GM23248 (cell line): Measurements from ENCODE around the gene ACER2. TPM values are rescaled to one million over a fixed set of nuclear protein-coding genes. Genes with fewer than 3 reads are reported as not detected.

Source experiments
- DNase-seq: peaks from one replicate; pipeline ENCODE4 v3.0.0-alpha.2; 2015
- H2AFZ ChIP-seq: fragments of 200-600 bp; sonication (generic); 2 replicates; pipeline ENCODE4 v1.6.1; 2016; ENCODE audit warnings: antibody characterized with exemption
- H3F3A ChIP-seq: fragments of 200-600 bp; sonication (generic); 2 replicates; pipeline ENCODE4 v1.6.1; 2016; ENCODE audit warnings: mild to moderate bottlenecking, antibody characterized with exemption, mixed run types; ENCODE audit not compliant: insufficient read depth
- H3K27ac ChIP-seq: fragments of 200-600 bp; sonication (generic); 2 replicates; pipeline ENCODE4 v1.5.1; 2016; ENCODE audit warnings: mild to moderate bottlenecking
- H3K27me3 ChIP-seq: fragments of 200-600 bp; sonication (generic); replicated peaks from 2 replicates; pipeline ENCODE4 v1.6.1; 2016; ENCODE audit warnings: mild to moderate bottlenecking; ENCODE audit not compliant: insufficient read depth
- H3K36me3 ChIP-seq: fragments of 200-600 bp; sonication (generic); 2 replicates; pipeline ENCODE4 v1.6.1; 2016; ENCODE audit warnings: low read depth, mild to moderate bottlenecking
- H3K4me1 ChIP-seq: fragments of 200-600 bp; sonication (generic); 2 replicates; pipeline ENCODE4 v1.6.1; 2016; ENCODE audit warnings: mild to moderate bottlenecking; ENCODE audit not compliant: insufficient read depth
- H3K4me2 ChIP-seq: fragments of 200-600 bp; sonication (generic); one replicate; pipeline ENCODE4 v1.6.1; 2016; ENCODE audit warnings: mild to moderate bottlenecking; ENCODE audit not compliant: unreplicated experiment
- H3K4me3 ChIP-seq: fragments of 200-600 bp; sonication (generic); 2 replicates; pipeline ENCODE4 v1.5.1; 2016; ENCODE audit warnings: mild to moderate bottlenecking
- H3K79me2 ChIP-seq: fragments of 200-600 bp; sonication (generic); 2 replicates; pipeline ENCODE4 v1.6.1; 2016; ENCODE audit warnings: mild to moderate bottlenecking; ENCODE audit not compliant: insufficient read depth
- H3K9ac ChIP-seq: fragments of 200-600 bp; sonication (generic); 2 replicates; pipeline ENCODE4 v1.6.1; 2016; ENCODE audit warnings: mild to moderate bottlenecking
- H3K9me2 ChIP-seq: fragments of 200-600 bp; sonication (generic); 2 replicates; pipeline ENCODE4 v1.6.1; 2016; ENCODE audit warnings: mixed run types, mild to moderate bottlenecking, moderate library complexity; ENCODE audit not compliant: insufficient read depth
- H3K9me3 ChIP-seq: fragments of 200-600 bp; sonication (generic); one replicate; pipeline ENCODE4 v1.6.1; 2017; ENCODE audit warnings: low read depth
- H4K20me1 ChIP-seq: fragments of 200-600 bp; sonication (generic); 2 replicates; pipeline ENCODE4 v1.6.0; 2016; ENCODE audit not compliant: insufficient read depth
- EZH2 ChIP-seq: fragments of 200-600 bp; sonication (generic); IDR thresholded peaks from 2 replicates; pipeline ENCODE4 v1.6.1; 2018; ENCODE audit warnings: antibody characterized with exemption, mild to moderate bottlenecking; ENCODE audit not compliant: insufficient read depth, poor library complexity, severe bottlenecking
- EZH2phosphoT487 ChIP-seq: fragments of 200-600 bp; sonication (generic); IDR thresholded peaks from 2 replicates; pipeline ENCODE4 v1.6.1; 2018; ENCODE audit warnings: antibody characterized with exemption, moderate library complexity, mild to moderate bottlenecking, low read depth; ENCODE audit not compliant: insufficient read depth
- WGBS, 2 experiments: methylation state at CpG; one replicate each; pipeline ENCODE4 v1.1.6; 2015 to 2017; ENCODE audit warnings: low lambda C conversion rate in 2 of 2, low coverage in 1 of 2; ENCODE audit errors: missing lambda C conversion rate in 2 of 2; 5-methylcytosine and 5-hydroxymethylcytosine counted together
- in situ Hi-C: fragments of 300-500 bp; cut with MboI; formaldehyde crosslinking; loops from 2 replicates; pipeline ENCODE4 v1.15.0; 2020
- polyA plus RNA-seq: library from polyadenylated mRNA; unstranded; fragments of >200 nt; fragmentation: Nextera tagmentation; extraction: Ambion mirVana; gene quantifications from 2 replicates; pipeline ENCODE4 v1.2.1, GENCODE V29; 2016
- total RNA-seq: library from RNA; depleted of rRNA; stranded (reverse); fragments of >200 nt; shearing (Covaris generic); gene quantifications from 2 replicates; pipeline ENCODE4 v1.2.3, GENCODE V29; 2014

ACER2 gene
- total and polyA plus RNA-seq, 2 experiments from 2014 or later: 0.48 to 0.76 TPM

DNA sequence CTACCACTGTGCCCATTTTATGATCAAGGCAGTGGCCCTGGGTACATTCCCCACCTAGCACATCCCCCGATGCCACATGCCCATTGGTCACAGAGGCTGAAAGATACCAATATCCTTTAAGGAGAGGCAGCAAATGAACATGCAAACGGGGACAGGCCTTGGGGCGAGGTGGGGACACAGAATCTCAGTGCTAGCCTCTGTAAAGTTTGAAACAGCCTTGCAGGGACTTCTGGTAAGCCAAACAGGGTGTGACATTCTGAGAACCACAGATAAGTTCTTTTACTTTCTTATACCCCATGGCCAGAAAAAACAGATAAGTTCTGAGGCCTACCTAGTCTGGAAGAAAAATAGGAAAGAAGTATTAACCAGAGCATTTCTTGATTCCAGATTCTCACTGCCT, 60.5 kb downstream of the ACER2 start:
- H3K4me3 ChIP-seq: no peak overlapping the region
- H3K4me1 ChIP-seq: peaks cover 10% of the 10 kb centered on the region; the same call in 1 of the 2 replicates
- H4K20me1 ChIP-seq: no peaks in the 10 kb centered on the region
- H3K27ac ChIP-seq: no peak overlapping the region
- H3K4me2 ChIP-seq: no peak overlapping the region
- no peaks in the 10 kb centered on the region for H3K79me2 ChIP-seq
- H3K27me3 ChIP-seq: peaks cover 4% of the 10 kb centered on the region; the same call in 1 of the 2 replicates
- H3K9me3 ChIP-seq: no peaks in the 10 kb centered on the region
- H3F3A ChIP-seq: no peaks in the 10 kb centered on the region
- no peaks in the 10 kb centered on the region for H3K9me2 ChIP-seq
- 62 to 65% methylated on average over 3 of the region's 3 CpGs for WGBS, 2 experiments
- in situ Hi-C loops: no loop called here
- no peak for DNase-seq
- TF ChIP-seq EZH2 (no peak), EZH2phosphoT487 (no peak)
- no peak overlapping the region for H2AFZ ChIP-seq
- H3K9ac ChIP-seq: no peak overlapping the region
- no peaks in the 10 kb centered on the region for H3K36me3 ChIP-seq

DNA sequence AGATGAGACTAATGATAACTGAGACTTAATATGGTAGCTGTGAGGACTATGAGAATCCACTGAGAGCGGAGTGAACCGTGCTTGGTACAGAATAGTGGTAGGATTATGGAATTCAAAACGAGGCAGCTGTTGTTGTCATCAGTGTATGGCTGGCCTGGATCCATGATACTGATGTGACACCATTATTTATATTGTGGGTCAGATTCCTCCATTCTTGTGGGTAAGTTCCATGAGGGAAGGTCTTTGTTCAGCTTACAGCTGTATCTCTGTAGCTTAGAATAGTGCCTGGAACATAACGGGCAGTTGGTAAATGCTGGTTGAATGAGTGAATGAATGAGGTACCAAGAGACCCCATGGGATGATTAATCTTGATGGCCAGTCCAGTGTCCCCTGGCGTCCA, 61.8 kb downstream of the ACER2 start:
- H3K9ac ChIP-seq: no peak overlapping the region
- WGBS, 2 experiments: 26% methylated on average over 5 of the region's 5 CpGs
- in situ Hi-C loops: no loop called here

DNA sequence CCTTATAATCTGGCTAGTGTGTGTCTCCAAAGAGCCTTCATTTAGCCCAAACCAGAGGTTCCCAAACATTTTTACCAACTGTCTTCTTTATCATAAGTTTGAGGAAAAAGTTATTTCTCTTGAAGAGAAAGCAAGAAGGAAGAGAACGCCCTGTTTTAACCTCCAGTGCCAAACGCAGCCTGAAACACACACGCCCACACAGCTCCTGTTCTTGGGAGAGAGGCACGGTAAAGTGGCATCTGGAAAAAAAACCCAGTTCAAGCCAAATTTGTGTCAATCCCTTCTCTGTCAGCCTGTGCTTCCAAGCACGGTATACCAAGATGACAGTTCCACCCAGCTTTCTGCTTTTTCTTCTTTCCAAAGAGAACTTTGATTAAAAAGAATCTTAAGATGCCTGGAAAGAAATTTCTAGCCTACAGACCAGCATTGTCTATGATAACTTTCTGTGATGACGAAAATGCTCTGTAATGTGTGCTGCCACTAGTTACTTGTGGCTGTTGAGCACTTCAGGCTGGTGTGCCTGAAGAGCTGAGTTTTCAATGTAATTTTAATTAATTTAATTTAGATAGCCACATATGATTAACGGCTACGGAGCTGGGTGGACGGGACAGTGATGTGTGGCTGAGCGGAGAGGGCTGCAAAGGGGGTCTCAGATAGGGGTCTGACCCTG, 62.3 kb downstream of the ACER2 start:
- Histone ChIP-seq H3K9me3 (no peaks in the 10 kb centered on the region), H2AFZ (no peak overlapping the region), H3K4me1 (peaks cover 10% of the 10 kb centered on the region; the same call in 1 of the 2 replicates), H3K27me3 (peaks cover 10% of the 10 kb centered on the region), H3K9ac (no peak overlapping the region), H3K79me2 (no peaks in the 10 kb centered on the region), H3K9me2 (no peaks in the 10 kb centered on the region), H3K36me3 (no peaks in the 10 kb centered on the region), H3K27ac (no peak overlapping the region), H3K4me2 (peak overlapping the region; percentile 35), H3F3A (no peaks in the 10 kb centered on the region), H4K20me1 (no peaks in the 10 kb centered on the region), H3K4me3 (peak overlapping the region; percentile 32; the same call in 1 of the 2 replicates)
- in situ Hi-C loops: no loop called here
- WGBS, 2 experiments: 31 to 32% methylated on average over 10 of the region's 10 CpGs
- peak; percentile 49 for DNase-seq
- no peak for TF ChIP-seq EZH2phosphoT487
- TF ChIP-seq EZH2: no peak

More for the DNA sequence above, 61.8 kb downstream of the ACER2 start:
- Histone ChIP-seq H3K9me3 (no peaks in the 10 kb centered on the region), H3K36me3 (no peaks in the 10 kb centered on the region), H4K20me1 (no peaks in the 10 kb centered on the region), H3F3A (no peaks in the 10 kb centered on the region), H3K27me3 (peaks cover 10% of the 10 kb centered on the region), H3K27ac (no peak overlapping the region), H3K4me2 (peak overlapping the region; percentile 35), H2AFZ (no peak overlapping the region), H3K4me3 (no peak overlapping the region), H3K9me2 (no peaks in the 10 kb centered on the region), H3K4me1 (peaks cover 10% of the 10 kb centered on the region; the same call in 1 of the 2 replicates), H3K79me2 (no peaks in the 10 kb centered on the region)
- no peak for TF ChIP-seq EZH2
- no peak for TF ChIP-seq EZH2phosphoT487
- no peak for DNase-seq

DNA sequence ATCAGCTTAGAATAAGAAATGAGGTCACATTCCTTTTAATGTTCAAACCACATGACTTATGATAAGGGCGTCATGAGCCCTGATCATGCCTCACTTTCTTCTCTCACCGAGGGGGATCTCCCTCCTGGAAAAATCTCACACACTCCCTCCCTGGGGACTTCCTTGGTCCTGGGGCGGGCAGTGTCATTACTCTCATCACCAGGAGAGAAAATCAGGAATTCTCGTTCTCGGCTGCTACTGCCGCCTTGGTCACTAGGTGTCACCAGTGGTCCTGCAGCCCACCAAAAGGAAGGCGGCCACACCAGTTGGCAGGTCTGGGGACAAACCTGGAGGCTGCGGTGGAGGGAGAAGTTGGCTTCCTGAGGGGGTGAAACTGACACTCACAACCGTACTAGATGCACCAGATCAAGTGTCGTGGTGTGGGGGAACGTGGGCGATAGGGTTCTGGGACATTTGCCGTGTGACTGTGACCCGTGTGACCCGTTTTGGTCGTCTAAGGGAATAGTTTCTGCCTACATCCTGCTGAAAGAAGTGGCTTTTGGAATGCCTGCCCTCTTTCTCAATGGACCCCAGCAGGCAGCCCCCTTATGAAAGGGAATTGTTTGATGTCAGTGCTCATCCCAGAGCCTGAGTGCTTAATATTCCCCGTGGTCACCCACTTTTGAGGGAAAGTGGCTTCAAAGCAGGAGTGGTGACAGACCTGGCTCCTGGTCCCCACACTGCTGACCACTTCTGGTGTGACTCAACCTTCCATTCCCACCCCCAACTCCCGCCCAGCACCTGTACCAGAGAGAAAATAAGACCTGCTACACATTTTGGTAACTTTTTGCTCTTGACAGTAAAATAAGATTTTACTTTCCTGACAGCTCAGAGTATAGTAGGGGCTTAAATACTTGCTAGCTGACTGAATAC, 63.2 kb downstream of the ACER2 start:
- in situ Hi-C loops: no loop called here
- H3K9me2 ChIP-seq: no peaks in the 10 kb centered on the region
- no peak overlapping the region for H3K27ac ChIP-seq
- H4K20me1 ChIP-seq: no peaks in the 10 kb centered on the region
- H3K27me3 ChIP-seq: peaks cover 10% of the 10 kb centered on the region
- peak overlapping the region; percentile 42 for H2AFZ ChIP-seq
- WGBS, 2 experiments: 5 to 6% methylated on average over 18 of the region's 18 CpGs
- H3K4me3 ChIP-seq: peak overlapping the region; percentile 32; the same call in 1 of the 2 replicates
- peak overlapping the region; percentile 39 for H3K4me2 ChIP-seq
- peaks cover 10% of the 10 kb centered on the region; the same call in 1 of the 2 replicates for H3K4me1 ChIP-seq
- H3K79me2 ChIP-seq: no peaks in the 10 kb centered on the region
- TF ChIP-seq EZH2phosphoT487 (no peak), EZH2 (no peak)
- H3K36me3 ChIP-seq: no peaks in the 10 kb centered on the region
- no peaks in the 10 kb centered on the region for H3K9me3 ChIP-seq
- peak; percentile 76 for DNase-seq
- H3F3A ChIP-seq: no peaks in the 10 kb centered on the region
- H3K9ac ChIP-seq: no peak overlapping the region
